Measurements from ENCODE around the gene KRTAP10-12. TPM values are rescaled to one million over a fixed set of nuclear protein-coding genes. Genes with fewer than 3 reads are reported as not detected.

KRTAP10-12 gene
- total RNA-seq, 3 donors from 2014 or later: not detected

DNA sequence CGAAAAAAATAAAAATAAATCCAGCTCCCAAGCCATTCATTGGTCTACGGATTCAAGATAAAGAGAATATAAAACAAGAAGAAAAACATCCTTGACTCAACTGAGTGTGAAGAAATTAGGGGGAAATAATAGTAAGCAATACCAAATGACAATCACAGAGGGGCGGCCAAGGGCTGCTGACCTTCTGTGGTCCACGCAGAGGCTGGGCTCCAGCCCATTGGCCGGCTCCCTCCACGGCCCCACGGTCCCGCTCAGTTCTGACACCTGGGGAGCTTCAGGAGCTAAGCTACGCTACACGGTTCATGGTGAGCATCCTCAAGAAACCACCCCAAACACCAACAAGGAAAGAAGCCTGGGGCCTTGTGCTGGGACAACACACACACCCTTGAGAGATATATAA lies 400 bp upstream of the KRTAP10-12 start:
- no peak overlapping the region for H3K27ac ChIP-seq
- peaks cover 2 to 50% of the 10 kb centered on the region in 2 donors for H3K27me3 ChIP-seq
- no peaks in the 10 kb centered on the region for H3K36me3 ChIP-seq
- H3K4me3 ChIP-seq: no peak overlapping the region
- intact Hi-C loops (cut with DNase I; ENCODE audit: low total_unique reads): no loop called here
- peaks cover 10 to 26% of the 10 kb centered on the region in 2 donors for H3K9me3 ChIP-seq
- TF ChIP-seq POLR2AphosphoS5 (IDR thresholded peaks at IDR 0.05) (no peak), CTCF (IDR thresholded peaks at IDR 0.05) (no peak), POLR2A (IDR thresholded peaks at IDR 0.05) (no peak)
- H3K4me1 ChIP-seq: no peaks in the 10 kb centered on the region
- no peak for DNase-seq (ENCODE audit: low spot score in 2 of 2)

DNA sequence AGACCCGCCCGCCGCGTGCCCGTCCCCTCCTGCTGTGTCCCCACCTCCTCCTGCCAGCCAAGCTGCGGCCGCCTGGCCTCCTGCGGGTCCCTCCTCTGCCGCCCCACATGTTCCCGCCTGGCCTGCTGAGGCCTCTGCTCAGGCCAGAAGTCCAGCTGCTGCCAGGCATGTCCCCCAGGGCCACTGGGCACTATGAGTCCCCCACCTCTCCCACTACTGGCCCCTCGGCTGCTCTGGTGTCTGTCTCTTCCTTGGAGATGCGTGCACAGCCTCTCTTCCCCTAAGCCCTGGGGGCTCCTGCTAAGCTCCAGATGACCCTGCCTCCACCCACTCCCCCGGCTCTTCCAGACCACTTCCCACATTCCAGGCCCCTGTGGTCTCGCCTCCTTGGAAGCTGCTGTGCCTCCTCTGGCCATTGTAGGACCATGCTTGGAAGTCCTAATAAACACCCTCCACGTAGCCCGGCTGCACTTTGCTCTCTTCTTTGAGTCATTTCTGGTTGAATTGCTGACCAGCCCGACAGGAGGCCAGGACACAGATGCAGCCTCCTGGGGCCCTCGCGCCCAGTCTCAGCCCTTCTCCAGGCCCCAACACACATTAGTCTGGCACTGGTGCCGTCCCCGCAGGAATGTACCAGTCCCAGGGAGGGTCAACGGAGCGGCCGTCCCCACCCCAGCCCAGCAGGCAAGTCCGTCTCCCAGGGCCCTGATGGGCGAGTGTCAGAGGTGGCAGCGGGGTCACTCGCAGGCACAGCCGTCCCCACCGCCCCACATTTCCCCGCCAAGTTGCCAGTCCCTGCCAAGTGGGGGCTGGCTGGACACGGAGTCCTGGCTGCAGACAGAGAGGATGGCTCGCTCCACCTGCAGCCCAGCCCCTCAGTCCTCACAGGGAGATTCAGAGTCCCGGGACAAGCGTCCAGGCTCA lies 1.1 kb downstream of the KRTAP10-12 start:
- H3K4me1 ChIP-seq: no peaks in the 10 kb centered on the region
- H3K9me3 ChIP-seq: peaks cover 5 to 12% of the 10 kb centered on the region in 2 donors
- H3K36me3 ChIP-seq: no peaks in the 10 kb centered on the region
- H3K27me3 ChIP-seq: peaks cover 2 to 63% of the 10 kb centered on the region in 2 donors
- H3K27ac ChIP-seq: no peak overlapping the region
- TF ChIP-seq POLR2AphosphoS5 (IDR thresholded peaks at IDR 0.05) (no peak), POLR2A (IDR thresholded peaks at IDR 0.05) (no peak), CTCF (IDR thresholded peaks at IDR 0.05) (no peak)
- intact Hi-C loops (cut with DNase I; ENCODE audit: low total_unique reads): no loop called here
- no peak overlapping the region for H3K4me3 ChIP-seq
- DNase-seq (ENCODE audit: low spot score in 2 of 2): no peak

- intact Hi-C loops (cut with DNase I; ENCODE audit: low total_unique reads): no loop called here
- Histone ChIP-seq H3K27ac (no peak overlapping the region), H3K4me1 (no peaks in the 10 kb centered on the region), H3K27me3 (peaks cover 2 to 78% of the 10 kb centered on the region in 2 donors), H3K36me3 (no peaks in the 10 kb centered on the region), H3K9me3 (no peaks in the 10 kb centered on the region), H3K4me3 (no peak overlapping the region)
- no peak for TF ChIP-seq CTCF (IDR thresholded peaks at IDR 0.05)
- no peak for TF ChIP-seq POLR2AphosphoS5 (IDR thresholded peaks at IDR 0.05)
- no peak for TF ChIP-seq POLR2A (IDR thresholded peaks at IDR 0.05)
- DNase-seq (ENCODE audit: low spot score in 2 of 2): peak in 1 of 2 donors; percentile 12
Measured at GRCh38 chr21:44699502-44700001, 2.6 kb downstream of the KRTAP10-12 start.

GRCh38 chr21:44700101-44701022 lies 3.4 kb downstream of the KRTAP10-12 start:
- H3K36me3 ChIP-seq: no peaks in the 10 kb centered on the region
- TF ChIP-seq CTCF (IDR thresholded peaks at IDR 0.05) (no peak), POLR2A (IDR thresholded peaks at IDR 0.05) (no peak), POLR2AphosphoS5 (IDR thresholded peaks at IDR 0.05) (no peak)
- H3K4me1 ChIP-seq: no peaks in the 10 kb centered on the region
- DNase-seq (ENCODE audit: low spot score in 2 of 2): peak in 1 of 2 donors; percentile 2
- H3K4me3 ChIP-seq: no peak overlapping the region
- H3K9me3 ChIP-seq: no peaks in the 10 kb centered on the region
- peaks cover 2 to 81% of the 10 kb centered on the region in 2 donors for H3K27me3 ChIP-seq
- no peak overlapping the region for H3K27ac ChIP-seq
- intact Hi-C loops (cut with DNase I; ENCODE audit: low total_unique reads): no loop called here

All from breast epithelium (tissue), 4 donors.